SK-N-SH treated with all-trans-retinoic acid at 6 μM for 48 hours (cell line): ENCODE data around the gene UFD1.

ENCODE experiments used
- ATAC-seq: fragments of 200-7000 bp; cut with Tn5 transposase; 3 replicates; pipeline ENCODE4 v1.9.1; 2020; ENCODE audit warnings: mild to moderate bottlenecking, moderate library complexity
- ARNTL ChIP-seq: fragments of 450-650 bp; formaldehyde crosslinking; IDR thresholded peaks from 2 replicates; pipeline ENCODE4 v1.5.0; 2020; ENCODE audit warnings: low read depth, mild to moderate bottlenecking, moderate library complexity, borderline replicate concordance
- BACH2 ChIP-seq: fragments of 250-450 bp; sonication (Bioruptor Pico); IDR thresholded peaks from 2 replicates; pipeline ENCODE4 v1.9.0; 2021; ENCODE audit warnings: mild to moderate bottlenecking, borderline replicate concordance
- CREB5 ChIP-seq: fragments of 250-450 bp; sonication (Bioruptor Pico); IDR thresholded peaks from 2 replicates; pipeline ENCODE4 v1.5.1; 2020; ENCODE audit warnings: low read depth, mild to moderate bottlenecking, moderate library complexity
- CSDC2 ChIP-seq: fragments of 250-450 bp; sonication (Bioruptor Pico); IDR thresholded peaks from 2 replicates; pipeline ENCODE4 v1.5.0; 2020; ENCODE audit warnings: mild to moderate bottlenecking, moderate library complexity
- CSRNP3 ChIP-seq: fragments of 250-450 bp; sonication (Bioruptor Pico); IDR thresholded peaks from 2 replicates; pipeline ENCODE4 v1.5.1; 2021; ENCODE audit warnings: mild to moderate bottlenecking, moderate library complexity
- ESRRG ChIP-seq: fragments of 250-450 bp; sonication (Bioruptor Pico); IDR thresholded peaks from 2 replicates; pipeline ENCODE4 v1.6.1; 2021; ENCODE audit warnings: mild to moderate bottlenecking
- GLIS3 ChIP-seq: fragments of 250-450 bp; sonication (Bioruptor Pico); IDR thresholded peaks from 2 replicates; pipeline ENCODE4 v1.5.0; 2020; ENCODE audit warnings: mild to moderate bottlenecking, moderate library complexity
- ISL1 ChIP-seq: fragments of 250-450 bp; sonication (Bioruptor Pico); IDR thresholded peaks from 2 replicates; pipeline ENCODE4 v2.1.2; 2022; ENCODE audit warnings: mild to moderate bottlenecking, moderate library complexity
- PATZ1 ChIP-seq: fragments of 250-450 bp; sonication (Bioruptor Pico); IDR thresholded peaks from 2 replicates; pipeline ENCODE4 v1.8.0; 2020; ENCODE audit warnings: mild to moderate bottlenecking, moderate library complexity, borderline replicate concordance
- POU6F1 ChIP-seq: fragments of 250-450 bp; sonication (Bioruptor Pico); IDR thresholded peaks from 2 replicates; pipeline ENCODE4 v1.8.0; 2021; ENCODE audit warnings: low read depth, mild to moderate bottlenecking, moderate library complexity, borderline replicate concordance
- PPARA ChIP-seq: fragments of 250-450 bp; sonication (Bioruptor Pico); IDR thresholded peaks from 2 replicates; pipeline ENCODE4 v1.5.0; 2020; ENCODE audit warnings: mild to moderate bottlenecking, borderline replicate concordance
- RARB ChIP-seq: fragments of 250-450 bp; sonication (Bioruptor Pico); IDR thresholded peaks from 2 replicates; pipeline ENCODE4 v1.8.0; 2021; ENCODE audit warnings: mild to moderate bottlenecking, moderate library complexity
- SNAI2 ChIP-seq: fragments of 250-450 bp; sonication (Bioruptor Pico); IDR thresholded peaks from 2 replicates; pipeline ENCODE4 v1.5.0; 2020; ENCODE audit warnings: mild to moderate bottlenecking, moderate library complexity
- TCF4 ChIP-seq: fragments of 250-450 bp; sonication (Bioruptor Pico); IDR thresholded peaks from 2 replicates; pipeline ENCODE4 v1.8.0; 2021; ENCODE audit warnings: mild to moderate bottlenecking, moderate library complexity, borderline replicate concordance
- TOX ChIP-seq: fragments of 250-450 bp; sonication (Bioruptor Pico); IDR thresholded peaks from 2 replicates; pipeline ENCODE4 v1.8.0; 2021; ENCODE audit warnings: mild to moderate bottlenecking, moderate library complexity, borderline replicate concordance
- TSHZ2 ChIP-seq: fragments of 250-450 bp; sonication (Bioruptor Pico); IDR thresholded peaks from 2 replicates; pipeline ENCODE4 v1.5.0; 2020; ENCODE audit warnings: mild to moderate bottlenecking, moderate library complexity
- ZC3H10 ChIP-seq: fragments of 250-450 bp; sonication (Bioruptor Pico); IDR thresholded peaks from 2 replicates; pipeline ENCODE4 v1.5.1; 2021; ENCODE audit warnings: mild to moderate bottlenecking, moderate library complexity
- ZFP3 ChIP-seq: fragments of 250-450 bp; sonication (Bioruptor Pico); IDR thresholded peaks from 2 replicates; pipeline ENCODE4 v1.5.0; 2020; ENCODE audit warnings: mild to moderate bottlenecking, moderate library complexity
- ZFP30 ChIP-seq: fragments of 450-650 bp; formaldehyde crosslinking; IDR thresholded peaks from 2 replicates; pipeline ENCODE4 v1.5.0; 2022; ENCODE audit warnings: mild to moderate bottlenecking, moderate library complexity
- ZNF565 ChIP-seq: fragments of 450-650 bp; formaldehyde crosslinking; conservative IDR thresholded peaks from 2 replicates; pipeline ENCODE4 v1.5.0; 2020; ENCODE audit warnings: low read depth, mild to moderate bottlenecking, moderate library complexity
- ZNF70 ChIP-seq: fragments of 450-650 bp; formaldehyde crosslinking; IDR thresholded peaks from 2 replicates; pipeline ENCODE4 v1.5.0; 2020; ENCODE audit warnings: mild to moderate bottlenecking, moderate library complexity
- ZNF8 ChIP-seq: fragments of 450-650 bp; formaldehyde crosslinking; IDR thresholded peaks from 2 replicates; pipeline ENCODE4 v1.5.0; 2020; ENCODE audit warnings: mild to moderate bottlenecking, moderate library complexity

The UFD1 gene

GRCh38 chr22:19501897-19502447 is 23.0 kb upstream of the UFD1 start (continued):
- TF ChIP-seq CSRNP3 (CRISPR knock-in tag) (no peak), TSHZ2 (CRISPR knock-in tag) (no peak), ISL1 (no peak)

GRCh38 chr22:19499880-19500242 is 20.9 kb upstream of the UFD1 start:
- no peak for TF ChIP-seq SNAI2 (CRISPR knock-in tag)
- TF ChIP-seq PATZ1: no peak
- no peak for TF ChIP-seq ARNTL (CRISPR knock-in tag)
- TF ChIP-seq CSDC2 (CRISPR knock-in tag): no peak
- TF ChIP-seq BACH2 (CRISPR knock-in tag): no peak
- TF ChIP-seq ESRRG: no peak
- TF ChIP-seq TOX (CRISPR knock-in tag): no peak
- no peak for TF ChIP-seq ISL1
- TF ChIP-seq RARB (CRISPR knock-in tag): no peak
- no peak for TF ChIP-seq PPARA (CRISPR knock-in tag)
- no peak for TF ChIP-seq ZNF8 (CRISPR knock-in tag)
- TF ChIP-seq ZC3H10 (CRISPR knock-in tag): no peak
- TF ChIP-seq GLIS3 (CRISPR knock-in tag): no peak
- TF ChIP-seq ZNF70 (CRISPR knock-in tag): no peak
- no peak for TF ChIP-seq CSRNP3 (CRISPR knock-in tag)
- no peak for TF ChIP-seq ZNF565 (CRISPR knock-in tag)
- TF ChIP-seq ZFP30 (CRISPR knock-in tag): no peak
- TF ChIP-seq CREB5: no peak
- no peak for TF ChIP-seq ZFP3
- no peak for TF ChIP-seq TCF4
- ATAC-seq: no peak

GRCh38 chr22:19499236-19499879 is 20.4 kb upstream of the UFD1 start:
- no peak for TF ChIP-seq POU6F1 (CRISPR knock-in tag)
- TF ChIP-seq ISL1: no peak
- no peak for TF ChIP-seq ZNF8 (CRISPR knock-in tag)
- TF ChIP-seq TSHZ2 (CRISPR knock-in tag): no peak
- no peak for TF ChIP-seq PPARA (CRISPR knock-in tag)
- no peak for TF ChIP-seq GLIS3 (CRISPR knock-in tag)
- TF ChIP-seq, all 23 proteins: peak for 0

More at GRCh38 chr22:19499236-19499879, 20.4 kb upstream of the UFD1 start:
- ATAC-seq: no peak
